Measurements from ENCODE around the gene SOX13.

SOX13 gene

DNA sequence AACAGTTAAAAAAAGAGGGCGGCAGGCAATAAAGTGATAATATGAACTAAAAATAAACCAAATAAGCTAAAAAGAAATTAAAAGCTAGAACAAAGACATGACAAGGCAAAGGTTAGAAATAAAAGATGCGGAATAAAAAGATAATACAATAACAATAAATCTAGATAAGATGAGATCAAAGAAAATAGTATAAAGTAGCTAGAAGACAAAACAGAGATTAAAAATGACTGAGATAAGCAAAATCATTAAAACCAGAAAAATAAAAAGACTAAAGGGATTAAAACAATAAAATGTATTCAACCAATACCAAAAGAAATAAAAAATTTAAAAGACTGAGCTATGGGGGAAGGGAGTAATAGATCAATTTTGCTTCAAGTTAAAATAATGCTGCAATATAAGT lies 10.8 kb upstream of the SOX13 start:
- no peak for DNase-seq (ENCODE audit: low read depth in 2 of 3, low spot score in 1 of 3)

DNA sequence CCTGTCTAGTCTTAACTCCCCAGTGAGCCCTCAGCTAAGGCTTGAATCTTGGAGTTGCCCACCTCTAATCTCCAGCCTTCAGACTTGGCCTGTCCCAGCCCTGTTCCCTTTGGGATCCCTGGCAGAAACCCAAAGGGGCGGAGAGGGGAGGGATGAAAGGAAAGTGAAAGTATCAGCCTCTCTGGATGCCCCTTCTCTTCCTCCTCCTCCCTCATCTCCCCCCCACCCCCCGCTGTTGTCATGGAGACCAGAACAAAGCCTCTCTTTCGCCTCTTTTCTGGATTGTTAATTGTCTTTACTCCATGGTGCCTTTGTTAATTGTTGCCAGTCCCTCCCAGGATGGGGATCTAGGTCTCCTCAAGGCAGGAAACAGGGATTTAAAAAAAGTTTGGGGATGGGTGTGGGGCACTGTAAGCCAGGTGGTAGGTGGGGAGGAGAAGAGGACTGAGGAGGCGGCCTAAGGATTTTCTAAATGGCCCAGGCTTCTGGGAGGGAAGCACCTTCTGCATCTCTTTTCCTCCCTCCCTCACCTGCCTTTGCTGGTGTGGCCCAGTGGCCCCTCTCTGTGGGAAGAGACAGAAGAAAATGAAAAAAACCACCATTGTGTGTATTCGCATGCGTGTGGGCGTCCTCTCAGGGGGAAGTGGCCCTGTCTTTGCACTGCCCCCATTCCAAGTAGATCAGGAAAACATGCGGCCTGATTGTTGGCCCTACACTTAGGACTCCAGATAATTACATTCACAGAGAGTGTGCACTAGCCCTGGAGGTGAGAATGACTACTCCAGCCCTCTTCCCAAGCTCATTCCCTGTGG lies 7.5 kb upstream of the SOX13 start:
- DNase-seq (ENCODE audit: low read depth in 2 of 3, low spot score in 1 of 3), result no peak

- no peak for DNase-seq (ENCODE audit: low read depth in 2 of 3, low spot score in 1 of 3)
These were observed 7.0 kb upstream of the SOX13 start for GRCh38 chr1:204065986-204066300.

GRCh38 chr1:204067935-204068334 lies 5.0 kb upstream of the SOX13 start:
- no peak for DNase-seq (ENCODE audit: low read depth in 2 of 3, low spot score in 1 of 3)

- DNase-seq (ENCODE audit: low read depth in 2 of 3, low spot score in 1 of 3), result no peak
These were observed 3.0 kb upstream of the SOX13 start for GRCh38 chr1:204069887-204070286.

DNA sequence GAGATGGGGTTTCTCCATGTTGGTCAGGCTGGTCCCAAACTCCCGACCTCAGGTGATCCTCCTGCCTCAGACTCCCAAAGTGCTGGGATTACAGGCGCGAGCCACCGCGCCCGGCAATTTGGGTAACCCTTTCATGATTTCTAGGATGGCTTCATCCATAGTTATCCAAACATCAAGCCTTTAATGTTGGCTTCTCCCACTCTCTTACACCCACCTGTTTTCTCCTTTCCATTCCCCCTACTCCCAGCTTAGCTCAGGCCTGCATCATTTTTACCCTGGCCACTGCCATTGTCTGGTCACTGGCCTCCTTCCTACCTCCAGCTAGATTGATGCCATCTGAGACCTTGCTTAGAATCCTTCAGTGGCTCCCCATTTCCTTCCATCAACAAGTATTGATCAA lies 2.0 kb upstream of the SOX13 start:
- DNase-seq (ENCODE audit: low read depth in 2 of 3, low spot score in 1 of 3), result no peak

GRCh38 chr1:204073837-204074273 lies 940 bp downstream of the SOX13 start:
- no peak for DNase-seq (ENCODE audit: low read depth in 2 of 3, low spot score in 1 of 3)

GRCh38 chr1:204074274-204075138 lies 1.6 kb downstream of the SOX13 start:
- DNase-seq (ENCODE audit: low read depth in 2 of 3, low spot score in 1 of 3), result no peak

GRCh38 chr1:204075139-204075521 lies 2.2 kb downstream of the SOX13 start:
- no peak for DNase-seq (ENCODE audit: low read depth in 2 of 3, low spot score in 1 of 3)

DNA sequence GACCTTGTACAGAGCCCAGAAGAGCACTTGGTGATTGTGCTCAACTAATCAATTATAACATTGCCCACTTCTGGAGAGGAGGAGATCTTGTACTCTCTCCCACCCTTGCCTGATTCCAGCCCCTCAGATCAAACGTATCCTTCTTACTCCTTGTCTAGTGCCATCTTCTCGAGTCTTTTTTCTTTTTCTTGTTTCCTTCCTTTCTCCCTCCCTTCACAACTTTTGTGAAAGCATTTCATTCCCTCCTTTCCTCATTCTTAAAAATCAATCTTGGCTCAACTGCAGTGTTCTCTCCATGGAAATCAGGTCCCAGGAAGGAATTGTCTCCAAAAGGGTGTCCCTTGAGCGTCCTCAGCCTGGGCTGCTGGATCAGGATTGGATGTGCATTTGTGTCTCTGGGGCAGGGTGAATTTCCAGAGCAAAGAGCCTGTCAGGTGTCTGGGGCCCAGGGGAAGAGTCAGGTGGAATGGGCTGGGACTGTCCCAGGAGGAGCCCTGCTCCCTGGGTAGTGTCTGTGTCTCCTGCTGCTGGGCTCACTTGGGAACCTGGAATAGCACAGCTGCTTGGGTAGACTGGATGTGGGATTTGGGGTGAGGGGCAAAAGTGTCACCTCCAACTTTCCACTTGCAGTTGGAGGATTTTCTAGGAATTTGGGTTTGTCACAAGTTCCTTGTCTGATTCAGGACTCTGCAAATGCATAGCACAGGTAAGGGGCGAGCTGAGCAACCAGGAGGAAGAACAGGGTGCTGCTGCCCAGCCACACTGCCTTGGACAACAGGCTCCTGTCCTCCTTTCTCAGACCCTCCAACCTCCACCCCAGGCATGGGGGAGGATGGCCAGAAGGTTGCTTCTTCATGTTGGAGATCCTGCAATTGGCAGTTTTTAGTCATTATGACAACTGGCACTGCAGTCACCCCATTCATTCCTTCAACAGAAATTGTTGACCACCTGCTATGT lies 3.3 kb downstream of the SOX13 start:
- no peak for DNase-seq (ENCODE audit: low read depth in 2 of 3, low spot score in 1 of 3)

DNA sequence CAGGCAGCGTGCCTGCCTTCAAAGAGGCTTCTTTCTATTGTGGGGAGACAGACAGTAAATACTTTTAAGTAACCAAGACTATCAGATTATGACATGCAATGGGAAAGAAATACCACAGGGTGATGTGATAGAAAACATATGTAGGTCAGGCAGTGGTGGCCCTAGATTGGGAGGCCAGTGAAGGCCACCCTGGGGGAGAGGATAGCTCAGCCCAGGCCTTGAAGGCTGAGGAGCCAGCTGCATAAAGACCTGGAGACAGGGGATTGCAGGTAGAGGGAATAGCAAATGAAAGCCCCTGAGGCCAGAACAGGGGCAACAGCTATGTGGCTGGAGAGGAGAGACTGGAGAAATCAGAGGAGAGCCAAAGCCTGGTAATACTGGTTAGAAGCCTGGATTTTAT lies 4.0 kb downstream of the SOX13 start:
- no peak for DNase-seq (ENCODE audit: low read depth in 2 of 3, low spot score in 1 of 3)

DNA sequence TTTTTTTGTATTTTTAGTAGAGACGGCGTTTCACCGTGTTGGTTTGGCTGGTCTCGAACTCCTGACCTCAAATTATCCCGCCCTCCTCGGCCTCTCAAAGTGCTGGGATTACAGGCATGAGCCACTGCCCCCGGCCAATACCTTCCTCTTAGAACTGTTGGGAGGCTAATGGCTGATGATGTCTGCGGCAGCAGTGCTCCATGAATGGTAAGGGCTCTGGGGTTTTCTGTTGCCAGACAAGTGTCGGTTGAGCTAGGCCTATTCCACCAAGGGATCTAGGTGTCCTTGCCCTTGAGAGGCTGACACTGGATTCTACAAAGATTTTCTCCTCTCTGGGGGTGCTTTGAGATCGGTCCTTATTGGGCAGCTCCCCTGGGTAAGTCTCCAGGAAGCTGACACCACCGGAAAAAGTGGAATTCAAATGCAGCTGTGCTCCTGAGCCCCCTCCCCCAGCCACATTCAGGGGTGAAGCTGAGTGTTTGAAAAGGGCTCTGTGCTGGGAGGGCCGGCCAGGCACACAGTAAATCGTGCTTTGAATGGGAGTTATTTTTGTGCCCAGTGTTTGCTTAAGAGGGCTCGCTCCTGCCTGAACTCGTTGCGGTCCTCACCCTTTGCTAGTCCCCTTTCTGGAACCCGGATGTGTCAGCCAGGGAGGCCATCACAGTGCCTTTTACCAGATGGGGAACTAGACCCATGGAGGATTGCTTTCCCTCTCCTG lies 5.2 kb downstream of the SOX13 start:
- DNase-seq (ENCODE audit: low read depth in 2 of 3, low spot score in 1 of 3), result no peak

GRCh38 chr1:204079608-204079999 lies 6.7 kb downstream of the SOX13 start:
- no peak for DNase-seq (ENCODE audit: low read depth in 2 of 3, low spot score in 1 of 3)

- no peak for DNase-seq (ENCODE audit: low read depth in 2 of 3, low spot score in 1 of 3)
These were observed 7.4 kb downstream of the SOX13 start for GRCh38 chr1:204080163-204080903.

DNA sequence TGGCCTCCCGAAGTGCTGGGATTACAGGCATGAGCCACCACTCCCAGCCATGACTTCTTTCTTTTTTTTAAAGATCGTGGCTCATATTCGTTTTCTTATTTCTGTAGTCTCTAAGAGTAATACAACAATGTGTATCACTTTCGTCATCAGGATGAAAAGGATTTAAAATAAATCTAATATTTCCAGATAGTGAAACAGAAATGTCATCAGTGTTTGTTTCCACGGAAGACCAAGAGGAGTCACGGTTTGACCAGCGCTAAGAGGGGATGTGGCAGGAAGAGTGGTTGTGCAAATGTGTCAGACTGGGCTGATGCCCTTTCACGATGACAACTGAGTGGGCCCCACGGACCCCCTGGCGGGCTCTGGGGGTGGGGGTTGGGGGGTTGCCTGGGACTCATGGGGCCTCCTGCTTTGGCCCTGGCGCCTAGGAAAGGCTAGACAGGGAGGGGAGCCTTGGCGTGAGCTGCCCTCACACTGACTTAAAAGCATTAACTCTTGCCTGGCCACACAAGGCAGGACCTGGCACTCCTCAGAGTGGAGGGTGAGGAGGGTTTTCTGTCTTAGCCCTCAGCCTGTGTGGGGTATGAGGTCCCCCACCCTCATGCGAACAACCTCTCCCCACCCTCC lies 8.4 kb downstream of the SOX13 start:
- DNase-seq (ENCODE audit: low read depth in 2 of 3, low spot score in 1 of 3), result no peak

GRCh38 chr1:204081791-204082513 lies 9.0 kb downstream of the SOX13 start:
- no peak for DNase-seq (ENCODE audit: low read depth in 2 of 3, low spot score in 1 of 3)

DNA sequence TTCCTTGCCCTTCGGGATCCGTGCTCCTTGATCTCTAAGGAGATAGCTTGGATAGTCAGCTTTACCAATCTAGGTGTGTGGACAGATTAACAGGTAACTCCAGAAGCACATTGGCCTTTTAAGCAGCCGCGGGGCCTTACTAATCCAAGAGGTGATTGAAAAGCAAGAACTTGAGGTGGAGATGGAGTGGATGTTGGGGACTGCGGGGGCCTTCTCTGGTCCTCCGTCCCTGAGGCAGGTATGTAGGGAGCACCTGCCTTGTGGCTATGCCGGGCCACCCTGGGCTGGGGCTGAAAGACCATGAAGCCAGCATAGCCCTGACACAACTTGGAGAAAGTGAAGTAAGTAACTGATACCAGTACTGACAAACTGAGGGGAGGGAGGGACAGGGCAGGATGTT lies 10.6 kb downstream of the SOX13 start:
- DNase-seq (ENCODE audit: low read depth in 2 of 3, low spot score in 1 of 3), result no peak

GRCh38 chr1:204084247-204084772 lies 11.4 kb downstream of the SOX13 start:
- no peak for DNase-seq (ENCODE audit: low read depth in 2 of 3, low spot score in 1 of 3)

GRCh38 chr1:204085876-204086275 lies 13.0 kb downstream of the SOX13 start:
- DNase-seq (ENCODE audit: low read depth in 2 of 3, low spot score in 1 of 3), result no peak
